ENCODE results near the gene AFAP1. TPM values are rescaled to one million over a fixed set of nuclear protein-coding genes. Genes with fewer than 3 reads are reported as not detected.

The AFAP1 gene
- total RNA-seq, 2 donors from 2014 or later = 29.7 to 43.9 TPM

DNA sequence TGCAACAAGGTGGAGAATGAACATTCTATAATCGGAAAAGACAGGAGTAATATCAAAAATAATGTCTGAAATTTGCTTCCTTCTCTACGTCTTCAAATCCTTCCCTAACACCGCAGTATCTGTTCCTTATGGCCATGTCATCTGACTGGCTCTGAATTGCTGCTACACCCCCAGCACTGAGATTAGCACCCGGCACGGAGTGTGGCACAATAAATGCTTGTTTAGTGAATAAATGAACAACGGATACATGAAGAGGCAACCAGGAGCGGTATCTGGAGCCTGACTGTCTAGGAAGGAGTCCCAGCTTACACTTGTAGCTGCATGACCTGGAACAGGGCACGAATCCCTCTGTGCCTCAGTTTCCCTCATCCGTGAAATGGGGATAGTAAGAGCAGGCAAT, 164.3 kb downstream of the AFAP1 start:
- peaks cover 10% of the 10 kb centered on the region for H3K4me1 ChIP-seq
- no peak for DNase-seq

DNA sequence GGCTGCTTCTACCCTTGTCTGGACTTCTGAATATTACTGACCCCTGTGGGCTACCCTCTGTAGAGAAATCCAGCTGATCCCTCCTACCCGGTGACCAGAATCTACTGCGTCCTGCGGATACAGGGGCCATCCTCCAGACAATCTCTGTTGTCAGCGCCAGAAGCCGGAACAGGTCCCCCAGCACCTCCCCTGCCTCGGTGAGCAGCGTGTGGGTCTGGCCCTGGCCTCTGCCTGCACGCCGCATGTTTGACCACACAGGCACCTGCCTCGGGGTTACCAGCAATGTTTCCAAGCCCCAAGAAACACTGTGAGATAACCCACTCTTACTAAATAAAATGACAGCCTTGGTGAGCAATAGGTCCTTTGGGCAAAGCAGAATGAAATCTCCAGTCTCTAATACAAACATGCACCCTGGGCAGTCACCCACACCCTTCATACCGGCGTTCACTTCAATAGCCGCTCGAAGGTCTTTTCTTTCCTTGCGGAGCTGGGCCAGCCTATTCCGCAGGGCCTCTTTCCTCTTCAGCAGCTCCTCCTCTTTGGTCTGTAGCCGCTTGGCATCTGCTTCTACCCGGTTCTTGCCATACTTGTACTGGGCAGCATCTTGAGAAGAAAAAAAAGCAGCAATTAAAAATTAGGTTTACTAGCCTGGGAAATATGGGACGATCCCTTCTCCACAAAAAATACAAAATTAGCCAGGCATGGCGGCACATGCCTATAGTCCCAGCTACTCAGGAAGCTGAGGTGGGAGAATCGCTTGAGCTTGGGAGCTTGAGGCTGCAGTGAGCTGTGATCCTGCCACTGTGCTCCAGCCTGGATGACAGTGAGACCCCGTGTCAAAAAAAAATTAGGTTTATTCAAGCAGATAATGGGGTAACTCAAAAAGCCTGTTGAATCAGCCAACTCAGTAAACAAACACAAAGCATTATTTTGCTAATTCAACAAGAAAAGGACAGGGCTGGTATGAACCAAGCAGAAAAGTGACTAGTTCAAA, 165.1 kb downstream of the AFAP1 start:
- intact Hi-C loops (cut with DNase I) = no loop called here
- Histone ChIP-seq H3K4me3 (no peak overlapping the region), H3K36me3 (peaks cover 11% of the 10 kb centered on the region), H3K9me3 (no peaks in the 10 kb centered on the region), H3K4me1 (peaks cover 10% of the 10 kb centered on the region), H3K9ac (ENCODE audit: low read depth in 2 of 2, low read length in 2 of 2) (peak overlapping the region in 1 of 2 donors; percentile 6), H3K27me3 (no peaks in the 10 kb centered on the region), H3K27ac (peak overlapping the region; percentile 70)
- no peak for DNase-seq
- TF ChIP-seq, protein P1, sequence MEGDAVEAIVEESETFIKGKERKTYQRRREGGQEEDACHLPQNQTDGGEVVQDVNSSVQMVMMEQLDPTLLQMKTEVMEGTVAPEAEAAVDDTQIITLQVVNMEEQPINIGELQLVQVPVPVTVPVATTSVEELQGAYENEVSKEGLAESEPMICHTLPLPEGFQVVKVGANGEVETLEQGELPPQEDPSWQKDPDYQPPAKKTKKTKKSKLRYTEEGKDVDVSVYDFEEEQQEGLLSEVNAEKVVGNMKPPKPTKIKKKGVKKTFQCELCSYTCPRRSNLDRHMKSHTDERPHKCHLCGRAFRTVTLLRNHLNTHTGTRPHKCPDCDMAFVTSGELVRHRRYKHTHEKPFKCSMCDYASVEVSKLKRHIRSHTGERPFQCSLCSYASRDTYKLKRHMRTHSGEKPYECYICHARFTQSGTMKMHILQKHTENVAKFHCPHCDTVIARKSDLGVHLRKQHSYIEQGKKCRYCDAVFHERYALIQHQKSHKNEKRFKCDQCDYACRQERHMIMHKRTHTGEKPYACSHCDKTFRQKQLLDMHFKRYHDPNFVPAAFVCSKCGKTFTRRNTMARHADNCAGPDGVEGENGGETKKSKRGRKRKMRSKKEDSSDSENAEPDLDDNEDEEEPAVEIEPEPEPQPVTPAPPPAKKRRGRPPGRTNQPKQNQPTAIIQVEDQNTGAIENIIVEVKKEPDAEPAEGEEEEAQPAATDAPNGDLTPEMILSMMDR (IDR thresholded peaks at IDR 0.05) = no peak

More for the DNA sequence above, 164.3 kb downstream of the AFAP1 start:
- intact Hi-C loops (cut with DNase I) = no loop called here
- Histone ChIP-seq H3K27me3 (no peaks in the 10 kb centered on the region), H3K9me3 (no peaks in the 10 kb centered on the region), H3K9ac (ENCODE audit: low read depth in 2 of 2, low read length in 2 of 2) (no peak overlapping the region), H3K4me3 (no peak overlapping the region), H3K27ac (no peak overlapping the region), H3K36me3 (peaks cover 11% of the 10 kb centered on the region)
- TF ChIP-seq, protein P1 (IDR thresholded peaks at IDR 0.05) = no peak

DNA sequence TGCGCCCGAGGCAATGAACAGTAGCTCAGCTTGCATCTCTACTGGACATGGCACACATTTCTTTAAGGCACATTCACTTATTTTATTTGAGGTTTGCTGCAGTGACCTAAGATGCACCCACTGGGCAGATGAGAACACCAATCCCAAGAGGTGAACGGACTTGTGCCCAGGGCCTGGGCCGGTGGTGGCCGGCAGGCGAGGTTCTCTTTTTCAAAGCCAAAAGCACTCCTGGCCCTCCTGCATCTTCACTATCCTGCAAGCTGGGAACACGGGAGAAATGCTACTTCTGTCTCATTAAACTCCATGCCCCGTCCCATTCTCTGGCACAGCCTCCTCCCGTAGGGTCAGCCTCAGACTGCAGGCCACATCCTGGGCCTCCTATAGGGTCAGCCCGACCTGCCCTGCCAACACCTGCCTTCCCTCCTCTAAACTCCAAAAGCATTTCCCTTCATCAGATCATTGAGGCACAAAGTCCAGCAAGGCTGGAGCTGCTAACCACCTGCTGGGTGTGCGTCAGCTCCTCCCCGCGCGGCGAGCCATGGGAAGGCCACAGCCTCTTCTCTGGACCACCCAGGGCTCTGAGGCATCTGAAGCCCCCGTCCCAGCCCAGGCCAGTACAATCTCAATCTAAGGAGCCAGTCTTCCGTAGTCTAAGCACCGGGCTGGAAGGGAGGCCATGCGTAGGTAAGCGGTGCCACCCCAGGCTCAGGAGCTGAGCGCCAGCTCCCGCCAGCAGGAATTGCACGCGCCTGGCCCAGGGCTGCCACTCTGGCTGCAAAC, 166.1 kb downstream of the AFAP1 start:
- DNase-seq = peak; percentile 64
- TF ChIP-seq, protein P1 (IDR thresholded peaks at IDR 0.05) = no peak
- H3K4me1 ChIP-seq = peaks cover 10% of the 10 kb centered on the region
- H3K9ac ChIP-seq (ENCODE audit: low read depth in 2 of 2, low read length in 2 of 2) = peak overlapping the region in 1 of 2 donors; percentile 12
- H3K36me3 ChIP-seq = peaks cover 13% of the 10 kb centered on the region
- no peaks in the 10 kb centered on the region for H3K9me3 ChIP-seq
- peak overlapping the region; percentile 70 for H3K27ac ChIP-seq
- intact Hi-C loops (cut with DNase I) = no loop called here
- H3K4me3 ChIP-seq = no peak overlapping the region
- H3K27me3 ChIP-seq = no peaks in the 10 kb centered on the region

DNA sequence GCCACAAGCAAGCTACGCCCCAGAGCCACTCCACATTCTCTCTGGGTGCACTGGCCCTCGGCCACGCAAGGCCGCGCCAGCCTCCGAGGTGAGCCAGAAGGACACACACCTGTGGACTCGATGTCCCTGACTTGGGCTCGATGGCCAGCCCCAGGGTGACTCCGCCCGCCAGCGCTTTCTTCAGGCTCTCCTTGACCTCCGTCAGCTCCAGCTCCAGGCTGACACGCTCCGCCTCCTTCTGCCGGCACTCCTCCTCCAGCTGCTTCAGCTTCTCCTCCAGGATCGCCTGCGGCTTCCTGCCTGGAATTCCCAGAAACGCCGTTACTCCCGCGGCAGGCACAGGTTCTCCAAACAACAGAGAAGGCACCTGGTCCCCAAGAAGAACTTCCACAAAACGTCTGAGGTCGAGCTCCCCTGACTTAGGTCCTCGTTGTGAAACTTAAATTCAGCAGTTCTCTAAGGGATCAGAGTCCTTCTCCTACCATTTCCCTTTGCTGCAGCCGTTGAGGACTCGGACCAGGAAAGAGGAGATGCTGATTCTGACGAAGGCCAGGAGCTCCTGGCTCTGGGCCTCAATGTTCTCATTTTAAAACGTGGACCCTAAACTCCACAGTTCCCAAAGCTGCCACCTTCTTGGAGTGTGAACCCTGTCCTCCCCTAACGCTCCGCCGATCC, 166.8 kb downstream of the AFAP1 start:
- peak; percentile 83 for DNase-seq
- Histone ChIP-seq H3K4me3 (no peak overlapping the region), H3K4me1 (peaks cover 10% of the 10 kb centered on the region), H3K9me3 (no peaks in the 10 kb centered on the region), H3K9ac (ENCODE audit: low read depth in 2 of 2, low read length in 2 of 2) (peak overlapping the region in 1 of 2 donors; percentile 12), H3K36me3 (peaks cover 16% of the 10 kb centered on the region), H3K27ac (peak overlapping the region; percentile 70), H3K27me3 (no peaks in the 10 kb centered on the region)
- intact Hi-C loops (cut with DNase I) = no loop called here
- TF ChIP-seq, protein P1 (IDR thresholded peaks at IDR 0.05) = no peak

Measured in colonic mucosa (tissue), 4 donors.